ENCODE measurements around the gene XYLB.

XYLB gene

GRCh38 chr3:38367779-38368178, 21.2 kb downstream of the XYLB start:
- no peak overlapping the region for H3K27ac ChIP-seq
- no peak for TF ChIP-seq CTCF (conservative IDR thresholded peaks at IDR 0.05)

- no peak for TF ChIP-seq CTCF (conservative IDR thresholded peaks at IDR 0.05)
- H3K27ac ChIP-seq, result no peak overlapping the region
Observed at GRCh38 chr3:38368238-38368637, 21.7 kb downstream of the XYLB start.

- TF ChIP-seq CTCF (conservative IDR thresholded peaks at IDR 0.05), result no peak
- H3K27ac ChIP-seq, result no peak overlapping the region
Observed at GRCh38 chr3:38369186-38369585, 22.6 kb downstream of the XYLB start.

GRCh38 chr3:38370149-38370548, 23.6 kb downstream of the XYLB start:
- TF ChIP-seq CTCF (conservative IDR thresholded peaks at IDR 0.05), result no peak
- H3K27ac ChIP-seq, result no peak overlapping the region

GRCh38 chr3:38370861-38371260, 24.3 kb downstream of the XYLB start:
- no peak for TF ChIP-seq CTCF (conservative IDR thresholded peaks at IDR 0.05)
- no peak overlapping the region for H3K27ac ChIP-seq

GRCh38 chr3:38371541-38372213, 25.1 kb downstream of the XYLB start:
- no peak overlapping the region for H3K27ac ChIP-seq
- no peak for TF ChIP-seq CTCF (conservative IDR thresholded peaks at IDR 0.05)

GRCh38 chr3:38372214-38372601, 25.6 kb downstream of the XYLB start:
- H3K27ac ChIP-seq, result no peak overlapping the region
- TF ChIP-seq CTCF (conservative IDR thresholded peaks at IDR 0.05), result no peak

Data from VCaP (cell line).